ENCODE data around the gene DYRK1A. TPM values are rescaled to one million over a fixed set of nuclear protein-coding genes. Genes with fewer than 3 reads are reported as not detected.

DYRK1A gene
- total RNA-seq (2021) (33.7 and 35.5 TPM in 2 replicates), Bru-seq, nascent RNA (percentile 94 among the genes with signal in this experiment), BruChase-seq, experiment 1, labeled RNA remaining after a 2-hour chase (percentile 91 among the genes with signal in this experiment), BruChase-seq, experiment 2, labeled RNA remaining after a 6-hour chase (percentile 84 among the genes with signal in this experiment)
- long read RNA-seq, partial matches to known transcripts = 0 of 6 reads
- long read RNA-seq, other reads (novel, unspliced or antisense) = 6 of 6 reads

DNA sequence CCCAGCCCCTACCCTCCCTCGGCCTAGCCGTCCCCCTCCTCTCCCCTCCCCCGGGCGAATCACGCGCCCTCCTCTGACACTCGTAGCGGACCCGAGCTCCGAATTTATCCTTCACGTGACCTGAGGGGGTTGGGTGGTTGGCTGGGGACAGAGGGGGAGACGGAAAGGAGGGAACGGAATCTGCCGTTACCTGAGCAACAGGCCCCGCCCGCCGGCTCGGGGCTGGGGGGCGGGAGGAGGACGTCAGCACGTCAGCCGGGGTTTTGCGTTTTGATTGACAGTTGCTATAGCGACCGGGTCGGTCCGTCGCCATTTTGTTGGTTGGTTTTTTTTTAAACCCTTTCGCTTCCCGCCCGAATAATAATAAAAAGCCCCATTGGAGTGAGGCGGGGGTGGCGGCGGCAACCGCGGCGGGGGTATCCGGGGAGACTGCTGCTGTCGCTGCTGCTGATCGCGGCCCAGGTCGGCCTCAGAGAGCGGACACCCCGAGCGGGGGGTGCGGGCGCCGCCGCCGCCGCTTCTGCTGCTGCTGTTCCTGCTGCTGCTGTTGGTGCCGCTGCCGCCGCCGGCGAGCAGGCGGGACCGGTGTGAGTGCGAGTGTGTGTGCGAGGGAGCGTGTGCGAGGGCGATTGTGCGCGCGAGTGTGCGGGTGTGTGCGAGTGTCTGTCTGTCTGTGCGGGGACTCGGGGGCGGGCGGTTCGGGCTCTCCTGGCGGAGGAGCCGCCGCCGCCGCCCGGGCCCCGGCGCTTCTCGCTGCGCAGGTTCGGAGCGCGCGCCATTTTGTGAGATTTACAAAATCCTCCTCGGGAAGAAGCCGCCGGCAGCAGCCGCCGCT lies at the start of gene DYRK1A:
DYRK1A (plus strand) TSS at position 292 of the 835 bp plus-strand sequence. CDS start 53,602 bp downstream, outside the sequence.
- TSS peak; percentile 21 for BruUV-seq (replicated peaks)
- peak within 1 kb of the TSS; percentile 82 for H2AFZ ChIP-seq
- no peaks in the 10 kb centered on the region for H4K20me1 ChIP-seq (ENCODE audit: insufficient read depth)
- H3F3A ChIP-seq (ENCODE audit: insufficient read depth, low read depth) = peaks cover 34% of the 10 kb centered on the region
- H3K27me3 ChIP-seq (ENCODE audit: insufficient read depth, low read depth) = no peaks in the 10 kb centered on the region
- intact Hi-C loops (cut with micrococcal nuclease; ENCODE audit: unreplicated experiment) = loop anchor here (1.0 to 5.0 kb wide), 2 partner anchors 99 to 291 kb away; partner anchors contain the start of gene VPS26C
- ChIA-PET POLR2A (ENCODE audit: unreplicated experiment) (interaction anchor here (0.6 to 0.7 kb wide), 6 partner anchors 28 to 167 kb away, joined by 3 to 8 read pairs (median 4); no protein-coding TSS in a partner anchor), CTCF (interaction anchor here (1.0 kb wide), 1 partner anchor 28 kb away, joined by 3 read pairs; no protein-coding TSS in a partner anchor)
- no peak for TF ChIP-seq EZH2 (IDR thresholded peaks at IDR 0.05; ENCODE audit: low read depth)
- TF ChIP-seq, protein P1, sequence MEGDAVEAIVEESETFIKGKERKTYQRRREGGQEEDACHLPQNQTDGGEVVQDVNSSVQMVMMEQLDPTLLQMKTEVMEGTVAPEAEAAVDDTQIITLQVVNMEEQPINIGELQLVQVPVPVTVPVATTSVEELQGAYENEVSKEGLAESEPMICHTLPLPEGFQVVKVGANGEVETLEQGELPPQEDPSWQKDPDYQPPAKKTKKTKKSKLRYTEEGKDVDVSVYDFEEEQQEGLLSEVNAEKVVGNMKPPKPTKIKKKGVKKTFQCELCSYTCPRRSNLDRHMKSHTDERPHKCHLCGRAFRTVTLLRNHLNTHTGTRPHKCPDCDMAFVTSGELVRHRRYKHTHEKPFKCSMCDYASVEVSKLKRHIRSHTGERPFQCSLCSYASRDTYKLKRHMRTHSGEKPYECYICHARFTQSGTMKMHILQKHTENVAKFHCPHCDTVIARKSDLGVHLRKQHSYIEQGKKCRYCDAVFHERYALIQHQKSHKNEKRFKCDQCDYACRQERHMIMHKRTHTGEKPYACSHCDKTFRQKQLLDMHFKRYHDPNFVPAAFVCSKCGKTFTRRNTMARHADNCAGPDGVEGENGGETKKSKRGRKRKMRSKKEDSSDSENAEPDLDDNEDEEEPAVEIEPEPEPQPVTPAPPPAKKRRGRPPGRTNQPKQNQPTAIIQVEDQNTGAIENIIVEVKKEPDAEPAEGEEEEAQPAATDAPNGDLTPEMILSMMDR (conservative IDR thresholded peaks at IDR 0.05) = no peak
- peaks cover 44% of the 10 kb centered on the region for H3K79me2 ChIP-seq (ENCODE audit: low read depth)
- H3K9me3 ChIP-seq (ENCODE audit: insufficient read depth, low read depth) = no peaks in the 10 kb centered on the region
- H3K4me2 ChIP-seq = peak within 1 kb of the TSS; percentile 89
- H3K9me2 ChIP-seq (ENCODE audit: insufficient read depth) = no peaks in the 10 kb centered on the region
- H3K4me3 ChIP-seq = peak within 1 kb of the TSS; percentile 78
- H3K4me1 ChIP-seq (replicated peaks; ENCODE audit: insufficient read depth) = peaks cover 37% of the 10 kb centered on the region
- H3K27ac ChIP-seq = peak within 1 kb of the TSS; percentile 97
- no peaks in the 10 kb centered on the region for H3K36me3 ChIP-seq (ENCODE audit: low read depth)
- DNase-seq = peak; percentile 91 to 95

DNA sequence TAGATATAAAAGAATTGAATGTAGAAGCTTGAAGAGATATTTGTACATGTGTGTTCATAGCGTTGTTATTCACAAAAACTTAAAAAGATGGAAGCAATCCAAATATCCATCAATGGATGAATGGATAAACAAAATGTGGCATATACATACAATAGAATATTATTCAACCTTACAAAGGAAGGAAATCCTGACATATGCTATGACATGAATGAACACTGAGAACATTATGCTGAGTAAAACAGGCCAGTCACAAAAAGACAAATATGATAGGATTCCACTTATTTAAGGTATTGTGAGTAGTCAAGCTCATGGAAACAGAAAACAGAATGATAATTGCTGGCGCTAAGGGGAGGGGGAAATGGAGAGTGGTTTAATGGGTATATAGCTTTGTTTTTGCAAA lies 47.0 kb upstream of the DYRK1A start:
- TF ChIP-seq, protein P1 (conservative IDR thresholded peaks at IDR 0.05) = no peak
- no peak for TF ChIP-seq EZH2 (IDR thresholded peaks at IDR 0.05; ENCODE audit: low read depth)

DNA sequence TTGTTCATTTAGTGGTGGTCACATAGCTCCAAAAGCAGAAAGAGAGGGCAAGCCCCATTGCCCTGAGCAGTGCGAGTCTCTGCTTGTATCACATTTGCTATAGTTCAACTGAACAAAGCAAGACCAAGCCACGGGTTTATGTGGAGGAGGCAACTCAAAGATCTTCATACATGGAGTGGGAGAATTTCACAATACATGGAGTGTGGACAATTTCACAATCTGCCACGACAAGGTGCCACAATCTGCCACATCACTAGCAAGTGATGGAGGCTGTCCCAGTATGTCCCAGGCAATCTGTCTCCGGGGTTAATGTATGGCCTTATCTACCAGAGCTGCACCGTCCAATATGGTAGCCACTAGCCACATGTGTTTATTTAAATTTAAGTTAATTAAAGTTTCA lies 44.5 kb upstream of the DYRK1A start:
- no peaks in the 10 kb centered on the region for H3K4me1 ChIP-seq (replicated peaks; ENCODE audit: insufficient read depth)
- H3K4me3 ChIP-seq = no peak overlapping the region
- no peak overlapping the region for H3K27ac ChIP-seq
- ChIA-PET POLR2A (ENCODE audit: unreplicated experiment) (no interaction called here), CTCF (no interaction called here)
- no peak for DNase-seq
- no peak overlapping the region for H2AFZ ChIP-seq
- intact Hi-C loops (cut with micrococcal nuclease; ENCODE audit: unreplicated experiment) = no loop called here
- H3F3A ChIP-seq (ENCODE audit: insufficient read depth, low read depth) = no peaks in the 10 kb centered on the region
- no TSS peak for BruUV-seq (replicated peaks)
- no peak overlapping the region for H3K4me2 ChIP-seq
- TF ChIP-seq, protein P1 (conservative IDR thresholded peaks at IDR 0.05) = no peak
- TF ChIP-seq EZH2 (IDR thresholded peaks at IDR 0.05; ENCODE audit: low read depth) = no peak
- H3K27me3 ChIP-seq (ENCODE audit: insufficient read depth, low read depth) = no peaks in the 10 kb centered on the region
- no peaks in the 10 kb centered on the region for H4K20me1 ChIP-seq (ENCODE audit: insufficient read depth)
- H3K79me2 ChIP-seq (ENCODE audit: low read depth) = no peaks in the 10 kb centered on the region
- no peaks in the 10 kb centered on the region for H3K9me2 ChIP-seq (ENCODE audit: insufficient read depth)
- no peaks in the 10 kb centered on the region for H3K36me3 ChIP-seq (ENCODE audit: low read depth)
- H3K9me3 ChIP-seq (ENCODE audit: insufficient read depth, low read depth) = no peaks in the 10 kb centered on the region

More for the DNA sequence above, 47.0 kb upstream of the DYRK1A start:
- Histone ChIP-seq H3K79me2 (ENCODE audit: low read depth) (no peaks in the 10 kb centered on the region), H3K9me3 (ENCODE audit: insufficient read depth, low read depth) (no peaks in the 10 kb centered on the region; the same call in 1 of the 2 replicates), H3K27ac (no peak overlapping the region), H3K4me1 (replicated peaks; ENCODE audit: insufficient read depth) (no peaks in the 10 kb centered on the region), H4K20me1 (ENCODE audit: insufficient read depth) (no peaks in the 10 kb centered on the region), H3K27me3 (ENCODE audit: insufficient read depth, low read depth) (no peaks in the 10 kb centered on the region), H3K9me2 (ENCODE audit: insufficient read depth) (no peaks in the 10 kb centered on the region), H3K4me3 (no peak overlapping the region), H3K36me3 (ENCODE audit: low read depth) (no peaks in the 10 kb centered on the region), H3K4me2 (no peak overlapping the region), H2AFZ (no peak overlapping the region), H3F3A (ENCODE audit: insufficient read depth, low read depth) (no peaks in the 10 kb centered on the region)
- DNase-seq = no peak
- POLR2A ChIA-PET (ENCODE audit: unreplicated experiment) = no interaction called here
- no TSS peak for BruUV-seq (replicated peaks)
- intact Hi-C loops (cut with micrococcal nuclease; ENCODE audit: unreplicated experiment) = no loop called here
- CTCF ChIA-PET = no interaction called here
